Measurements from ENCODE around the gene ACTR8. TPM values are rescaled to one million over a fixed set of nuclear protein-coding genes. Genes with fewer than 3 reads are reported as not detected.
A peak's percentile ranks its signal among the peaks of the same experiment; 100 is the strongest.

Gene ACTR8
- total and polyA plus RNA-seq, 2 of the 4 experiments (the other 2 are of a cell fraction): 20.3 to 31.4 TPM

DNA sequence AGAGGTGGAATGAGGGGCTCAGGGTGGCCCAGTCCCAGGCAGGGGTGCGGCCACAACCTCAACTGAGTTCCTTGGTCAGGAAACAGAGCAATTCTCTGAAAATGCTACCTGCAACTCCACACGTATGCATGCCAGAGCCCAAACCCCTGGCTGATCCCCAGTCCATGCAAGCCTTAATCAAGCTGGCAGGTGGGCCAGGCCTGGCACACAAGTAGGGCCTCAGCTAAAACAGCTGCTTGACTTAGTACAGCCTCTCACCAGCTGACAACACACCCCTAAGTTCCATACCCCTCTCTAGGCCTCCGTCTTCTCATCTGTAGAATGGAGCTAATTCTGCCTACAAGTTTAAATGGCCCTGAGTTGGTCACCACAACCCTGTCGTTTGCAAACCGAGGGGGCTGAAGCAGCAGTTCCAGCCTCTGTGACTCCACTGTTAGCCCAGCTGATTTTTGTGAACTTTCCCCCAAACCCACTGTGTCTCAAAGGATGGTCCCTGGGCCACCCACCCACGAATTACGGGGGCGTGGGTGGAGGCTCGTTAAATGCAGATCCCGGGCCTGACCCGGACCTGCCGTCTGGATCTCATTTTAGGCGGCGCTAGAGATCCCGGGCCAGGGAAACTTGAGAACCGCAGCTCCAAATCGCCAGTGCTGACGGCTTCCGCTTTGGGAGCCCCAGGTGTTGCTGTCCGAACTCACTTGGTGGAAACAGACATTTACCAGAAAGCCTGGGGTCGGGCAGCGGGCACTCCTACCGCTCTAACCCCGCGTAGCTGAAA is 36.7 kb downstream of the ACTR8 start:
- dilution Hi-C loops (cut with HindIII; ENCODE audit: low sequenced_read_pairs, unreplicated experiment): no loop called here
- POLR2A ChIA-PET (ENCODE audit: unreplicated experiment): no interaction called here
- H3K9me3 ChIP-seq (ENCODE audit: control insufficient read depth, insufficient read depth, low read length): peaks cover 3% of the 10 kb centered on the region; the same call in 1 of the 2 replicates

More for the DNA sequence above, 36.7 kb downstream of the ACTR8 start:
- DNase-seq (peak; percentile 13), ATAC-seq (ENCODE audit: low read depth) (peak; percentile 44)
- Histone ChIP-seq H3K56ac (ENCODE audit: extremely low read depth, insufficient read depth, low read length) (no peak overlapping the region), H3K36me3 (ENCODE audit: control insufficient read depth, insufficient read depth, low read length) (no peaks in the 10 kb centered on the region), H3K23ac (ENCODE audit: low read depth, low read length) (no peak overlapping the region), H4K20me1 (ENCODE audit: insufficient read depth, low read length) (no peaks in the 10 kb centered on the region), H2AK9ac (replicated peaks; ENCODE audit: low read depth, low read length, poor library complexity) (peak overlapping the region; percentile 50), H3K9me1 (ENCODE audit: insufficient read depth, low read length) (no peaks in the 10 kb centered on the region), H3K79me1 (ENCODE audit: low read depth in 1 of 2, low read length in 2 of 2) (no peaks in the 10 kb centered on the region), H3K9ac (ENCODE audit: low read depth, low read length) (no peak overlapping the region; the same call in 1 of the 2 replicates), H2BK15ac (ENCODE audit: low read depth, low read length) (no peak overlapping the region), H2AFZ (replicated peaks; ENCODE audit: low read length, poor library complexity) (peak overlapping the region; percentile 90), H2BK20ac (ENCODE audit: low read depth, low read length) (no peak overlapping the region), H4K5ac (ENCODE audit: low read depth, low read length) (no peak overlapping the region), H3K4ac (ENCODE audit: low read depth, low read length) (no peak overlapping the region), H4K8ac (ENCODE audit: low read depth in 2 of 2, low read length in 2 of 2) (no peak overlapping the region), H2BK5ac (ENCODE audit: low read depth, low read length, poor library complexity, severe bottlenecking) (no peak overlapping the region), H2BK120ac (ENCODE audit: low read depth, low read length) (no peak overlapping the region), H3K14ac (replicated peaks; ENCODE audit: low read depth, low read length) (no peak overlapping the region), H3K4me3 (ENCODE audit: insufficient read depth, low read depth, low read length) (peak overlapping the region; percentile 42), H3K4me2 (ENCODE audit: low read depth, low read length) (peak overlapping the region; percentile 63), H3K27me3 (ENCODE audit: control insufficient read depth, insufficient read depth, low read length) (peaks cover 58% of the 10 kb centered on the region), H4K91ac (ENCODE audit: insufficient read depth, low read depth, low read length) (no peak overlapping the region), H3K4me1 (ENCODE audit: control insufficient read depth, insufficient read depth, low read length) (no peaks in the 10 kb centered on the region; the same call in 1 of the 2 replicates), H3K18ac (ENCODE audit: low read depth, low read length) (no peak overlapping the region), H3K27ac (ENCODE audit: insufficient read depth, low read length) (no peak overlapping the region), H2AK5ac (ENCODE audit: low read depth, low read length) (no peak overlapping the region)
- no TSS peak for BruUV-seq (replicated peaks)
- TF ChIP-seq, protein P1, sequence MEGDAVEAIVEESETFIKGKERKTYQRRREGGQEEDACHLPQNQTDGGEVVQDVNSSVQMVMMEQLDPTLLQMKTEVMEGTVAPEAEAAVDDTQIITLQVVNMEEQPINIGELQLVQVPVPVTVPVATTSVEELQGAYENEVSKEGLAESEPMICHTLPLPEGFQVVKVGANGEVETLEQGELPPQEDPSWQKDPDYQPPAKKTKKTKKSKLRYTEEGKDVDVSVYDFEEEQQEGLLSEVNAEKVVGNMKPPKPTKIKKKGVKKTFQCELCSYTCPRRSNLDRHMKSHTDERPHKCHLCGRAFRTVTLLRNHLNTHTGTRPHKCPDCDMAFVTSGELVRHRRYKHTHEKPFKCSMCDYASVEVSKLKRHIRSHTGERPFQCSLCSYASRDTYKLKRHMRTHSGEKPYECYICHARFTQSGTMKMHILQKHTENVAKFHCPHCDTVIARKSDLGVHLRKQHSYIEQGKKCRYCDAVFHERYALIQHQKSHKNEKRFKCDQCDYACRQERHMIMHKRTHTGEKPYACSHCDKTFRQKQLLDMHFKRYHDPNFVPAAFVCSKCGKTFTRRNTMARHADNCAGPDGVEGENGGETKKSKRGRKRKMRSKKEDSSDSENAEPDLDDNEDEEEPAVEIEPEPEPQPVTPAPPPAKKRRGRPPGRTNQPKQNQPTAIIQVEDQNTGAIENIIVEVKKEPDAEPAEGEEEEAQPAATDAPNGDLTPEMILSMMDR (conservative IDR thresholded peaks at IDR 0.05; ENCODE audit: low read depth, low read length): peak; percentile 11; the same call in 1 of the 2 replicates
- no peak for TF ChIP-seq BHLHE40 (IDR thresholded peaks at IDR 0.05; ENCODE audit: low read depth, low read length)
- TF ChIP-seq POLR2A (IDR thresholded peaks at IDR 0.05; ENCODE audit: low read depth, low read length): no peak
- in situ Hi-C loops (cut with MboI; ENCODE audit: low sequenced_read_pairs) (no loop called here), intact Hi-C loops (cut with micrococcal nuclease) (no loop called here)
- 26% methylated on average over 15 of the region's 25 CpGs; no CpG with 5 or more reads in 1 of the 2 experiments for WGBS, 2 experiments (ENCODE audit: extremely low coverage in 2 of 2, insufficient read length in 1 of 2)
- CTCF ChIA-PET: no interaction called here
